Breast epithelium (tissue), 4 donors: ENCODE data around the gene ADGRV1. TPM values are rescaled to one million over a fixed set of nuclear protein-coding genes. Genes with fewer than 3 reads are reported as not detected.

Experiments
- DNase-seq, 2 donors: peaks; one replicate each; pipeline ENCODE4 v3.0.0-alpha.2; 2019; ENCODE audit warnings: low spot score in 2 of 2
- H3K27ac ChIP-seq, 2 donors: fragments of 200-600 bp; sonication (generic) in 1 of 2; one replicate each; pipeline ENCODE4 v1.5.1; 2016 to 2019; ENCODE audit warnings: mild to moderate bottlenecking in 1 of 2
- H3K27me3 ChIP-seq, 2 donors: fragments of 200-600 bp; sonication (generic) in 1 of 2; one replicate each; pipeline versions ENCODE4 v1.5.1 to v1.6.0; 2017 to 2019; ENCODE audit warnings: control low read depth in 1 of 2, mild to moderate bottlenecking in 1 of 2
- H3K36me3 ChIP-seq: fragments of 200-600 bp; one replicate; pipeline ENCODE4 v1.5.1; 2019
- H3K4me1 ChIP-seq, 2 donors: fragments of 200-600 bp; sonication (generic); one replicate each; pipeline ENCODE4 v1.5.1; 2016 to 2019; ENCODE audit warnings: control low read depth in 1 of 2
- H3K4me3 ChIP-seq, 3 donors: fragments of 200-600 bp; sonication (generic); 1 replicate in 2 of 3; 2 replicates in 1 of 3; pipeline ENCODE4 v1.5.1; 2016 to 2019; ENCODE audit warnings: mild to moderate bottlenecking in 3 of 3, moderate library complexity in 2 of 3
- H3K9me3 ChIP-seq, 2 donors: fragments of 200-600 bp; sonication (generic) in 1 of 2; one replicate each; pipeline ENCODE4 v1.5.1; 2016 to 2019; ENCODE audit warnings: control low read depth in 1 of 2
- POLR2A ChIP-seq: fragments of 450-650 bp; IDR thresholded peaks from one replicate; pipeline ENCODE4 v1.6.1; 2016; ENCODE audit warnings: antibody characterized with exemption, mild to moderate bottlenecking, moderate library complexity
- POLR2AphosphoS5 ChIP-seq, 3 donors: sonication (generic); formaldehyde crosslinking; IDR thresholded peaks; one replicate each; pipeline ENCODE4 v1.6.1; 2017; ENCODE audit warnings: antibody characterized with exemption in 3 of 3
- intact Hi-C: fragments of 100-400 bp; cut with DNase I; formaldehyde crosslinking; loops from one replicate; pipeline ENCODE4 v1.15.1; 2023; ENCODE audit warnings: low total_unique reads
- total RNA-seq, 3 donors: library from RNA; depleted of rRNA; stranded (reverse); fragments of >200 nt; gene quantifications; one replicate each; pipeline ENCODE4 v1.1.0, GENCODE V29; 2016
- TF ChIP-seq, protein P1 (sequence below), 3 donors: fragments of 450-650 bp; IDR thresholded peaks; one replicate each; pipeline ENCODE4 v1.5.1; 2016 to 2017; ENCODE audit warnings: antibody characterized with exemption in 3 of 3, mild to moderate bottlenecking in 3 of 3, moderate library complexity in 3 of 3

ADGRV1 gene
- total RNA-seq, 3 donors from 2014 or later = 0.32 to 85.2 (median 55.3) TPM

DNA sequence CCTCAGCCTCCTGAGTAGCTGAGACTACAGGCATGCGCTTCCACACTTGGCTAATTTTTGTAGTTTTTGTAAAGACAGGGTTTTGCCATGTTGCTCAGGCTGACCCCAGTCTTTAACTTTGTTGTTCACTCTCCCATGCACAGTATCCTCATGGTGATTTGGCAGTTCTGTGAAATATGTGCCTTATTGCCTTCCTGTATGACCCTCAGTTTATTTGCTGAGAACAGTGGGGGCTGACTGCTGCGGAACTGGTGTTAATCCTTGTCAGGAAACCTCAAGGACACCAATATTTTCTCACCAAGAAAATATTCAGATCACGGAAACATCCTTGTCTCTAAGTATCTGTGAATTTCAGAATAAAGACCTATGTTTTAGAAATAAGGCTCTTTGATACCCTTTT lies 536.7 kb downstream of the ADGRV1 start:
- Histone ChIP-seq H3K4me1 (no peaks in the 10 kb centered on the region), H3K4me3 (no peak overlapping the region), H3K27ac (no peak overlapping the region), H3K9me3 (no peaks in the 10 kb centered on the region), H3K27me3 (no peaks in the 10 kb centered on the region), H3K36me3 (no peaks in the 10 kb centered on the region)
- intact Hi-C loops = no loop called here
- DNase-seq = no peak
- TF ChIP-seq, protein P1, sequence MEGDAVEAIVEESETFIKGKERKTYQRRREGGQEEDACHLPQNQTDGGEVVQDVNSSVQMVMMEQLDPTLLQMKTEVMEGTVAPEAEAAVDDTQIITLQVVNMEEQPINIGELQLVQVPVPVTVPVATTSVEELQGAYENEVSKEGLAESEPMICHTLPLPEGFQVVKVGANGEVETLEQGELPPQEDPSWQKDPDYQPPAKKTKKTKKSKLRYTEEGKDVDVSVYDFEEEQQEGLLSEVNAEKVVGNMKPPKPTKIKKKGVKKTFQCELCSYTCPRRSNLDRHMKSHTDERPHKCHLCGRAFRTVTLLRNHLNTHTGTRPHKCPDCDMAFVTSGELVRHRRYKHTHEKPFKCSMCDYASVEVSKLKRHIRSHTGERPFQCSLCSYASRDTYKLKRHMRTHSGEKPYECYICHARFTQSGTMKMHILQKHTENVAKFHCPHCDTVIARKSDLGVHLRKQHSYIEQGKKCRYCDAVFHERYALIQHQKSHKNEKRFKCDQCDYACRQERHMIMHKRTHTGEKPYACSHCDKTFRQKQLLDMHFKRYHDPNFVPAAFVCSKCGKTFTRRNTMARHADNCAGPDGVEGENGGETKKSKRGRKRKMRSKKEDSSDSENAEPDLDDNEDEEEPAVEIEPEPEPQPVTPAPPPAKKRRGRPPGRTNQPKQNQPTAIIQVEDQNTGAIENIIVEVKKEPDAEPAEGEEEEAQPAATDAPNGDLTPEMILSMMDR (IDR thresholded peaks at IDR 0.05) = no peak
- no peak for TF ChIP-seq POLR2A
- TF ChIP-seq POLR2AphosphoS5 (IDR thresholded peaks at IDR 0.05) = no peak

DNA sequence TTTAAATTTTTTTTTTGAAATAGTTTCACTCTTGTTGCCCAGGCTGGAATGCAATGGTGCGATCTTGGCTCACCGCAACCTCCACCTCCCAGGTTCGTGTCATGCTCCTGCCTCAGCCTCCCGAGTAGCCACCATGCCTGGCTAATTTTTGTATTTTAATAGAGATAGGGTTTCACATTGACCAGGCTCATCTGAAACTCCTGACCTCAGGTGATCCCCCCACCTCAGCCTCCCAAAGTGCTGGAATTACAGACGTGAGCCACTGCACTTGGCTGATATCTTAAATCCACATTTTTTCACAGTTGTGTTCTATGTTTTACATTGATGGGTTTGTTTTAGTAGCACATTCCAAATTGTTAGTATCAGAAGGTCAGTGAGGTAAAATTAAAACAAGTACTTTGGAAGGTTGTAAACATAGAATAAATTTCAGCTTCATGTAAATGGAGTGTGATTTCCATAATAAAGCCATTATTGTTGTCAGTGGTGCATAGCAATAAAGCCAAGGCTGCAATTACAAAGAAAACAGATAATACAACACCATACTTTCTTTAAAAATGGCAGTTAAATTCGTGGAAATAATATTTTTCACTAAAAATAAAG lies 537.3 kb downstream of the ADGRV1 start:
- Histone ChIP-seq H3K27me3 (no peaks in the 10 kb centered on the region), H3K27ac (no peak overlapping the region)
- DNase-seq = no peak

DNA sequence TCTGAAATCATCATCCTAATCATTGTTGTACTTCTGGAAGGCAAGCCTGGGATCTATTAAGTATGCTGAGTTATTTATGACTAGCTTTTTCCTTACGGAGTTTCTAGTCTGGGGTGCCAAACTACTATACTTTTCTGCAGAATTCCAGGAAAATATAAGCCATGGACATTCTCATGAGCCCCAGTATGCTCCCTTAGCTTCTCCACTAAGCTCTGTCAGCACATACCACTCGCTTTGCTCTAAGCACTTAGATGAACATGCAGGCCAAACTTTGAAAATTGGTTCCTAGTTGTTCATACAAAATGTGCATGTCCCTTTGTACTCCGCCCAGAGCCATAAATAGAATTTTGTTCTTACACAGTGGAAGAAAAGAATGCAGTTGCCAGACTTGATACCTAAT lies 539.9 kb downstream of the ADGRV1 start:
- no peak overlapping the region for H3K4me3 ChIP-seq
- no peak for DNase-seq
- H3K27ac ChIP-seq = no peak overlapping the region
- H3K4me1 ChIP-seq = no peaks in the 10 kb centered on the region
- no peaks in the 10 kb centered on the region for H3K27me3 ChIP-seq
- no peaks in the 10 kb centered on the region for H3K36me3 ChIP-seq
- no peaks in the 10 kb centered on the region for H3K9me3 ChIP-seq
- TF ChIP-seq POLR2AphosphoS5 (IDR thresholded peaks at IDR 0.05) (no peak), POLR2A (no peak)
- TF ChIP-seq, protein P1 (IDR thresholded peaks at IDR 0.05) = no peak
- intact Hi-C loops = no loop called here

More for the DNA sequence above, 537.3 kb downstream of the ADGRV1 start:
- H3K4me1 ChIP-seq = no peaks in the 10 kb centered on the region
- TF ChIP-seq, protein P1 (IDR thresholded peaks at IDR 0.05) = no peak
- TF ChIP-seq POLR2A = no peak
- no peak for TF ChIP-seq POLR2AphosphoS5 (IDR thresholded peaks at IDR 0.05)
- H3K9me3 ChIP-seq = no peaks in the 10 kb centered on the region
- intact Hi-C loops = no loop called here
- H3K4me3 ChIP-seq = no peak overlapping the region
- no peaks in the 10 kb centered on the region for H3K36me3 ChIP-seq

DNA sequence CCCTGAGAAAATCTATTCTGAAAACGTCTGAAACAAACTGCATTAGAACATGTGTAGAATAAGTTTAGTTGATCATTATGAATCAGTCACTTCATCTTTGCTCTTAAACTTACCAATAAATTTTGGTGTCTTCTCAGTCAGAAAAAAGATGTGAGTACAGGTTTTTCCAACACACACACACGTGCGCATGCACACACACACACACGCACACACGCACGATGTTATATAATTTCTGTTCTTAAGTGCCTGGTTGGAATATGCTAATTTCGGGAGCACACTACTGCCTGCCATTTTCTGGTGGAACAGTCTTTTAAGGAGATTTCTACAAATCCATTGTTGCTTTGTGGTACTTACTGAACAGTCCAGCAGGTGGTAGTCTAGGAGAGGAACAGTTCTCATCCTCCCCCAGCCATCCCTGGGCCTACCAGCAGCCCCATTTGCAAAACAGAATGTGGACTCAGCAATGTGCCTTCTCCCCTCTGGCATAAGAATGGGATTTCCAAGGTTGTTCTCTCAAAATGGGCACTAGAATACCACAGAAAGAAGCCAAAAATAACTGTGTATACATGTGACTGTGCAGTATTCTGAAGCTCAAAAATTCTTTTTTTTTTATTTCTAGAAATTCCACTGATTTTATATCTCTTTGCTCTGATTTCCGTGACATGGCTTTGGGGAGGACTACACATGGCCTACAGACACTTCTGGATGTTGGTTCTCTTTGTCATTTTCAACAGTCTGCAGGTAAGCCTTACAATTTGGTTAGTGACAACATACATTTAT lies 543.2 kb downstream of the ADGRV1 start:
- DNase-seq = peak; percentile 61 to 65
- TF ChIP-seq POLR2A = no peak
- TF ChIP-seq, protein P1 (IDR thresholded peaks at IDR 0.05) = peak; percentile 89 to 92 (median 92)
- TF ChIP-seq POLR2AphosphoS5 (IDR thresholded peaks at IDR 0.05) = peak in 2 of 3 donors; percentile 41 to 82
- Histone ChIP-seq H3K4me1 (no peaks in the 10 kb centered on the region), H3K4me3 (no peak overlapping the region), H3K27ac (peak overlapping the region in 1 of 2 donors; percentile 8), H3K27me3 (no peaks in the 10 kb centered on the region), H3K36me3 (no peaks in the 10 kb centered on the region), H3K9me3 (no peaks in the 10 kb centered on the region)
- intact Hi-C loops = loop anchor here (10.0 kb wide), 1 partner anchor 283 kb away; the partner anchor contains the start of gene ARRDC3
